GM21737 (cell line): Measurements from ENCODE around the gene IL24.
"Not testable (repeated sequence)": the region's sequence is repeated elsewhere in the genome, so short reads cannot be mapped to it uniquely, and the experiment has no call there.

Experiments
- ATAC-seq: cut with Tn5 transposase; IDR thresholded peaks from one replicate; pipeline ENCODE4 v1.9.1; 2021; ENCODE audit warnings: mild to moderate bottlenecking, moderate library complexity; ENCODE audit not compliant: unreplicated experiment

Gene IL24

GRCh38 chr1:206897175-206897574 lies at the start of gene IL24:
Gene IL24 (plus strand): TSS chr1:206897443. CDS start chr1:206897833, 390 bp downstream.
- ATAC-seq, result no peak

- no peak for ATAC-seq
Measured at GRCh38 chr1:206847946-206848345, 49.3 kb upstream of the IL24 start.

- ATAC-seq, result no peak
Measured at GRCh38 chr1:206850401-206850800, 46.8 kb upstream of the IL24 start.

- ATAC-seq, result no peak
Measured at GRCh38 chr1:206851341-206852010, 45.8 kb upstream of the IL24 start.

- ATAC-seq, result not testable (repeated sequence)
Measured at GRCh38 chr1:206852662-206853061, 44.6 kb upstream of the IL24 start.

GRCh38 chr1:206853696-206854095 lies 43.5 kb upstream of the IL24 start:
- not testable (repeated sequence) for ATAC-seq

GRCh38 chr1:206854401-206855129 lies 42.7 kb upstream of the IL24 start:
- no peak for ATAC-seq

- ATAC-seq, result no peak
Measured at GRCh38 chr1:206855859-206856258, 41.4 kb upstream of the IL24 start.

DNA sequence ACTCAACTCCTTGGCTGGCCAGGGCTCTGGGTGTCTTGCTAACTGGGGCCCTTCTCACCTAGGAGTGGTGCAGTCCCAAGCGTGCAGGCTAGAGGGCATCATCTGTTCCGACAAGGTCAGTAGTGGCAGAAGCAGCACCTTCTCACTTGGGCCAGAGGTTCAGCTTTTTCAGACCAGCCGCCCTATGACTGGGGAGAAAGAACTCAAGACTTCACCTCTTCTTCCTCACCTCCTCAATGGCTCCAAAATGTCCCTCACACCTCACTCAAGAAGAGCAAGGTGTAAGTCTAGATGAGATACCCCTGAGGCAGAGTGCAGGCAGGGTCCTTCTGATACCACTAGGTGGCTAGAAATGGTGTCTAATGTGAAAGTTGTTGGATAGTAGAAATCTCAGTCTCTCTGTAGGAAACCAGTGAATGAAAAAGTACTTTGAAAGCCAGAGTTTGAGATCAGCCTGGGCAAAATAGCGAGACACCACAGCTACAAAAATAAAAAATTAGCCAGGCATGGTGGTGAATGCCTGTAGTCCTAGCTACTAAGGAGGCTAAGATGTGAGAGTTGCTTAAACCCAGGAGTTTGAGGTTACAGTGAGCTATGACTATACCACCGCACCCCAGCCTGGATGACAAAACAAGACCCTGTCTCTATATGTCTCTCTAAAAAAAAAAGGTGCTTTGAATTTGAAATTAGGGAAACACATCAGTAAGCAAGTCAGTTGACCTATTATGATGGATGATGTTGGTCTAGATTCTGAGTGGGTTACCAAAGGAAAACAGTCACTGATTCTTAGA lies 40.4 kb upstream of the IL24 start:
- ATAC-seq, result no peak

DNA sequence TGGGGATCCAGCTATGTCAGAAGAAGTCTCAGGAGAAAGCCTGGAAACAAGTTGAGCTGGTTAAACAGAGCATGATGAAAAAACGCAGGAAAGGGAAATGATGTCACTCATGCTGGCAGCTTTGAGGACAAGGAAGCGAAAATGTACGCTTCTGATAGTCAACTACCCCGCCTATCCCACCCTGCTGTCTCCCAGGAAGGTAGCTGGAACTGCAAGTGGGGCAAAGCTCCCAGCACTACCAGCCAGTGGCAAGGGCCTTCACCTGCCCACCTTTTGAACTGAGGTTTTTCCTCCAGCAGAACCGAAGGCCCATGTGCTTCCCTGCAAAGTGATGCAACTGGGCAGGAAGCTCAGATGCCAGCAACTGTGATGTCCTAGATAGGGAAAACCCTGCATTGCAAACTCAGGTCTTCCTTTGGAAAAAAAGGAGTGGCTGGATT lies 38.1 kb upstream of the IL24 start:
- no peak for ATAC-seq

- no peak for ATAC-seq
Measured at GRCh38 chr1:206860165-206860564, 37.1 kb upstream of the IL24 start.

DNA sequence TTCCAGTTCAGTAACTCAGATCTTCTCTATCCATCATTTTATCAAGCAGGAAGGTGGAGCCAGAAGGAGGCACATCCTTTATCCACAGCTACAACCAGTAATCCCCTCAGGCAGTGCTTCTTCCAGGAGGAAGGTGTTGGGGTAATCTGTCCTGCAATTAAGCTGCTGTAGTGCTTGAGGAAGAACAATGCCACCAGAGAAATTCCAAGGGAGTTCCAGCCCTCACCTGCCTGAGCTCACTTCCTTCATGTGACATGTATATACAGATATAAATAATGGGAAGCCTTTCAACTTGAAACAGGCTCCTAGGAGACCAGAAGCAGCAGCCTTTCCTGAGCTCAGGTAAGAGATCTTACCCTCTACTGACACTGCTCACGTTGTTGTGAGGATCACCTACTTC lies 34.0 kb upstream of the IL24 start:
- no peak for ATAC-seq

- no peak for ATAC-seq
Measured at GRCh38 chr1:206864939-206865671, 32.1 kb upstream of the IL24 start, which contains the start of gene IL20. Gene IL20 (plus strand): TSS chr1:206865623. CDS start chr1:206865853, 230 bp downstream.

DNA sequence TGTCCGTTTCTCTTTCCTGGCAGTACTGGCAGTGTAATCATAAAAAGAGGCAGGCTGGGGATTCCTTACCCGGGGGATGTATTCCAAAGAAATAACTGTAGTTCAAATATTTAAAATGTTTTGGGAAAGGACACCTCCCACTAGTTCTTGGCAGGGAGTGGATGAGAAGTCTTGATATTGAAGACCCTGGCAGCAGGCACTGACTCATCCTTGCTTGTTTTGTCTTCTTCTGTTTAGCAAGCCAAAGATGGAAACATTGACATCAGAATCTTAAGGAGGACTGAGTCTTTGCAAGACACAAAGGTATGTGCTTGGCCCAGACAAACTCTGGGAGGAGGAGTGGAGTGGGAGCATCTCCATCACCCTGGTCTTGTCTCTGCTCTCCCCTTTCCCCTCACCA lies 31.2 kb upstream of the IL24 start:
- ATAC-seq, result no peak

DNA sequence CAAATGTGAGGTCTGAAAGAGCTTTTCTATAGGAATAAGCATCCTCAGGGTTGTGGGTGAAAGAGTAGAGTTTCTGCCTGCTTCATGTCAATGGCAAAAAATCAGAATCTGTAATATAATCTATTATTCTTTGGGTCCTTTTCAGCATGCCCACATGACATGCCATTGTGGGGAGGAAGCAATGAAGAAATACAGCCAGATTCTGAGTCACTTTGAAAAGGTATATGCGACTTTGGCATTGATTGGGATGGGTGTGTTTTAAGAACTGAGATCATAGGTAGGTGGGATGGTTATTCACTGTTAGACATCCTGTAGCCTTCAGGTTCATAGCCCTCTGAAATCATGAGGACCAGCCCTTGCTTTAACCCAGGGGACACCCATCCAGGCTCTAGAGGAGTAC lies 30.0 kb upstream of the IL24 start:
- no peak for ATAC-seq

GRCh38 chr1:206867716-206868115 lies 29.5 kb upstream of the IL24 start:
- ATAC-seq, result no peak

- ATAC-seq, result no peak
Measured at GRCh38 chr1:206868264-206868663, 29.0 kb upstream of the IL24 start.

DNA sequence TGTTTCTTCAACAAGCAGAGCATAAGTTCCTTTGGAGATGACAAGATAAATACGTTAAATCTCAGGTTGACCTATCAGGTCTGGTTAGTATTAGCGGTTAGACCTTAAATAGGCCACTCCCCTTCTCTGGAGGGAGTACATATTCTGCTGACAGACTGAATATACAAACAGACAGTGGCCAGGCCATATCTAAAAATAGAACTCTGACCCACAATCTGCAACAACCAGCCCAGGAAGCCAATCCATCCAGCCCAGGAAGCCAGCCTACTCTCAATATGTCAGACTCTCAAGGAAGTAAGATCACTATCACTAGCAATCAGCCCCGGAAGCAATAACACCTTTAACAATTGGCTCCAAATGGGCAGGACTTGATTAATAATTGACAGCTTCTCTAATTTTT lies 25.1 kb upstream of the IL24 start:
- ATAC-seq, result no peak

- no peak for ATAC-seq
Measured at GRCh38 chr1:206873603-206874188, 23.5 kb upstream of the IL24 start.

DNA sequence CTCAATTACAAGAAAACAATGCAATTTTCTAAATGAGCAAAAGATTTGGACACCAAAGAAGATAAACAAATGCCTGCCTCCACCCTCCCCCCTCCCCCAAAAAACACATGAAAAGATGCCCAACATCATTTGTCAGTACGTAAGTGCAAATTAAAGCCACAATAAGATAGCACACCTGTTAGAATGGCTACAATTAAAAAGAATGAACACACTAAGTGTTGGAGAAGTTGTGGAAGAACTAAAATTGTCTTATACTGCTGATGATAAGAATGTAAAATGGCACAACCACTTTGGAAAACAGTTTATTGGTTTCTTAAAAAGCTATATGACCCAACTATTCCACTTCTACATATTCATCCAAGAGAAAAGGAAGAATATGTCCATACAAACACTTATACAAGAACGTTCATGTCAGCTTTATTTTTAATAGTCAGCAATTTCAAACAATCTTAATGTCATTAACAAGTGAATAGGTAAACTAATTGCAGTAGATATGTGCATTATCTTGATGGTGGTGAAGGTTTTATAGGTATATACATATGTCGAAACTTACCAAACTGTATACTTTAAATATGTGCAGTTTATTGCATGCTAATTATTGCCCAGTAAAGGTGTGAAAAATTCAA lies 21.4 kb upstream of the IL24 start:
- no peak for ATAC-seq
